NCI-H2107 treated with DMSO at 0.1 percent for 48 hours (cell line): ENCODE results near the gene ASB10.

Experiments used
- DNase-seq: peaks from one replicate; lab custom pipeline; 2025; ENCODE audit not compliant: unreplicated experiment; lab: John Stamatoyannopoulos, UW

ASB10 gene, protein sequence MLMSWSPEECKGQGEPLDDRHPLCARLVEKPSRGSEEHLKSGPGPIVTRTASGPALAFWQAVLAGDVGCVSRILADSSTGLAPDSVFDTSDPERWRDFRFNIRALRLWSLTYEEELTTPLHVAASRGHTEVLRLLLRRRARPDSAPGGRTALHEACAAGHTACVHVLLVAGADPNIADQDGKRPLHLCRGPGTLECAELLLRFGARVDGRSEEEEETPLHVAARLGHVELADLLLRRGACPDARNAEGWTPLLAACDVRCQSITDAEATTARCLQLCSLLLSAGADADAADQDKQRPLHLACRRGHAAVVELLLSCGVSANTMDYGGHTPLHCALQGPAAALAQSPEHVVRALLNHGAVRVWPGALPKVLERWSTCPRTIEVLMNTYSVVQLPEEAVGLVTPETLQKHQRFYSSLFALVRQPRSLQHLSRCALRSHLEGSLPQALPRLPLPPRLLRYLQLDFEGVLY

GRCh38 chr7:151186640-151187408, at the start of gene ASB10:
Gene ASB10, minus strand, starts transcription at chr7:151187250. Its CDS starts 120 bp downstream, at chr7:151187130.
- no peak for DNase-seq

GRCh38 chr7:151236406-151236805, 49.4 kb upstream of the ASB10 start:
- no peak for DNase-seq

DNA sequence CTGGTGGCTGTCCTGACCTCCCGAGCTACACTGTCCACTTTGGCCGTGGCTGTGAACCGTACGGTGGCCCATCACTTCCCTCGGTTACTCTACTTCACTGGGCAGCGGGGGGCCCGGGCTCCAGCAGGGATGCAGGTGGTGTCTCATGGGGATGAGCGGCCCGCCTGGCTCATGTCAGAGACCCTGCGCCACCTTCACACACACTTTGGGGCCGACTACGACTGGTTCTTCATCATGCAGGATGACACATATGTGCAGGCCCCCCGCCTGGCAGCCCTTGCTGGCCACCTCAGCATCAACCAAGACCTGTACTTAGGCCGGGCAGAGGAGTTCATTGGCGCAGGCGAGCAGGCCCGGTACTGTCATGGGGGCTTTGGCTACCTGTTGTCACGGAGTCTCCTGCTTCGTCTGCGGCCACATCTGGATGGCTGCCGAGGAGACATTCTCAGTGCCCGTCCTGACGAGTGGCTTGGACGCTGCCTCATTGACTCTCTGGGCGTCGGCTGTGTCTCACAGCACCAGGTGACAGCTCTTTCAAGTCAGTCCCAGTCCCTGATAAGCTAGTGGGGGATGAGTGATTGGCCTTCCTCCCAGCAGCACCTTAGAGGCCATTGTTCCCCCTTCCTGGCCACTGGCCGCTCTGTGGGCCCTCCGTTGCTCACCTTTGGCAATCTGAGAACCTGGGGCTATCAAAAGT, 48.2 kb upstream of the ASB10 start:
- DNase-seq = no peak

- DNase-seq = no peak
These were observed 46.8 kb upstream of the ASB10 start for GRCh38 chr7:151233804-151234203.

DNA sequence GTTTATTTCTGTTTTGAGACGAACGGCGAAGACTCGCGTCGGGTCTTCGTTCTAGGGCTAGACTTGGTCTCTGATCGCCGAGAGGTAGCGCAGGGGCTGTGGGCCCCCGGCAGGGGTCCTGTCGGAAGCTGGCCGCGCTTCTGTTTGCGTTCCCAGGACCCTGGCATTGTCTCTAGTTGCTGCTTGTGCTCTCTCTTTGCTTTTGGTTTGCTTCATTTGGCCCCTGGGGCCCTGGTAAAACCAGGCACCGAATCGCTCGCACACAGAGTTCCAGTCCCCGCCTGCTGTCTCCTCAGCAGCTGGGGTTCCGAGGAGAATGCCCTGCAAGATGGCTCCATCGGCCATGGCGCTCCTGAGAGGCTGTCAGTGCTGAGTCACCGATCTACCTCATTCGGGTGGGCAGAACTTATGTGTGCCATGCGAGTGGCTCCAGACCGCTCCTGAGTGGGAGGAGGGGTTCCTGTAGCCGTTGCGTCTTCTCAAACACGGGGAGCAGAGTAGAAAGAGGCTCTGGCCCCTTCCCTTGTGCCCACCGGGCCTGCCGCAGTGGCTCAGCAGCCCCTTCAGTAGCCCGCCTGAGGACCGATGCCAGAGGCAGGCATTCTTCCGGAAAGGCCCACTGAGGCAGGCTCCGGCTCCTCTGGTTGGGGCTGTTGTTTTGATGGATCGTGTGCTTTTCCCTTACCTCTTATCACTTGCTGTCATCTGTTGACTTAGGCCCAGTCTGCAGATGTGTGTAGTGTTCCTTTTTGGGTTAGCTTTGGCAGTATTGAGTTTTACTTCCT, 46.1 kb upstream of the ASB10 start:
- DNase-seq = no peak

DNA sequence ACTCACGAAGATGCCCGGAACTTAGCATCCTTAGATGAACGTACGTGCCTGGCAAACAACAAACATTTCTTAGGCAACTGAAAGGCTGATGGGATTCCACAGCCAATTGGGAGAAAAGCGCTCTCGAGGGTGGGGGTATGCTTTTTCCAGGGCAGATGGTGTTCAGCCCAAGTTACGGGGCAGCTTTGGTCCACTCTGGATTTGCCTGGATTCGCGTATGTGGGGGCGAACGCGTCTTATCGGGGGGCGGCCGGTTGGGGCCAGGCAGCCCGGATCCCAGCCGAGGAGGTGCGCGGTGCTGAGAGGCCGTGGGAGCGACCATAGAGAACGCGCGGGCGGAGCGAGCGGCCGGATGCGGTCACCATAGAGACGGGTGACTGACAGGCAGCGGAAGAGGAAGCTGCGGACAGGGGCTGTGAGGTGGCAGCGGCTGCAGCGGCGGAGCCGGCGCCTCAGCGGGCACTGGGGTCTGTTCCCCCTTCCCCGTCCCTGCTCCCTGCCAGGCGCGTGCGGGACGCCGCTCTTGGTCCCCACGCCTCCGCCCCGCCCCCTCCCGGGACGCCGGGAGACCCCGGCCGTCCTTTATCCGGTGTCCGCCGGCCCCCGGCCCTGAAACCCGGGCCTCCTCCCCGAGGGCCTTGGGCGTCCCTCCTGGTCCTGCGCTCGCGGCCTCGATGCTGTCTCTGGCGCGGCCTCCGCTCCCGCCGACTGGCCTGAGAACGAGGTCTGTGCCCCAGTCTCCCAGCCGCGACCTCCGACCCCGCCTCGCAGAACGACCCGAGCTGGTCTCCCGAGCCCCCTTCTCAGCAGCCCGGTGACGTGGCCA, 45.3 kb upstream of the ASB10 start, which contains the start of gene CHPF2:
CHPF2 (plus strand) TSS at position 393 of the 826 bp plus-strand sequence. CDS start 1,529 bp downstream, outside the sequence.
- peak; percentile 43 for DNase-seq

- no peak for DNase-seq
These were observed 44.0 kb upstream of the ASB10 start for GRCh38 chr7:151231080-151231479.

- DNase-seq = no peak
These were observed 42.2 kb upstream of the ASB10 start for GRCh38 chr7:151229249-151229648.

- no peak for DNase-seq
These were observed 41.2 kb upstream of the ASB10 start for GRCh38 chr7:151228024-151228866.

DNA sequence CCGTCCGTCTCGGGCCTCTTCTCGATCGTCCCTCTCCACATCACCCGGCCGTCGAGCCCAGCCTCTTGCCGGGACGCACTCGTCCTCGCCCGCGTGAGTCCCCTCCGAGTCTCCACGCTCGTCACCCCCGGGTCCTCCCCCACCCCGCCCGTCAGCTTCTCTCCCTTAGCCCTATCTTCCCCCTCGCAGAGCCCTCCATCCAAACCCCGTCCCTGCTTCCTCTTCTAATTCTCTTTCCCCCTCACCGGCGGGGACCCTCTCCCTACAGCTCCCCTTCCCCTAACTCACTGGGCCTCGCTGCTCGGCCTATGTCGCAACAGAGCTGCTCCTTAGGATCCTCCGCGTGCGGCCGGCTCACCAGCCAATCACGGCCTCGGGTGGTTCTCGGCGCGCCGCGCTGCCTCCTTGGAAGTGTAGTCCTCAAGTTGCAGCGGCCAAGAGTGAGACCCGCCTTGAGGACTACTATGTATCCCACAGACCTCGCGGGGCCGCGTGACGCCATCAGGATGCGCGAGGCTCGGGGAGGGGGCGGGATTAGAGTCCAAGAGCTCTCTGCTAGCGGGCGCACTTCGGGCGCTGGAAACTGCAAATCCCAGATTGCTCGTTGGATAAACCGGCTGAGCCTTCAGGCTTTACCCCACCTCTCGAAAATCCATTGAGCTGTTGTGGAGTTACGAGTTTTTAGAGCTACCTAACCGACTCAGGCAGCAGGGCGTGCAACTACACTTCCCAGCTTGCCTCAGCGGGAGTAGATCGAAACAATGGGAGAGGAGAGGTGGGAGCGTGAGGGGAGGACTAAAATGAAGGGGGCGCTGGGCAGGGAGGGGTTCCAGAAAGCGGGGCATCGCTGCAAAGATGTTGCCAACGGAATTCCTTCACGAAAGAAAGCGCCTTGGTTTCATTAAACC, 40.1 kb upstream of the ASB10 start, which contains the start of gene ABCF2:
ABCF2 (minus strand) TSS at position 331 of the 908 bp plus-strand sequence. CDS start 747 bp downstream, outside the sequence.
- peak; percentile 97 for DNase-seq

DNA sequence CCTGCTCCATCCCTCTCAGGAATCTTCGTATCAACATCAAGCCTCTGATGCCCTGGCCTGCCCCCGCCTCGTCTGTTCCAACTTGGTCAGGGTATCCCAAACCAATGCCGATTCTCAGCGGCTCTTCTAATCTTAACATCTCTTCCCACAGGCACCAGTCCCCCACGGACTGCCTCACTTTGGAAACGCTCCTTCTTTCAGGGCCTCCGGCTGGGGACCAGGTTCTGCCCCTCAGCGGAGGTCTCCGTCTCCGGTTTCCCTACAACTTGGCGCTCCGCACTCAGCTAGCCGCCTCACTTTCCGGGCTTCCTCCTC, 39.5 kb upstream of the ASB10 start:
- DNase-seq = no peak

DNA sequence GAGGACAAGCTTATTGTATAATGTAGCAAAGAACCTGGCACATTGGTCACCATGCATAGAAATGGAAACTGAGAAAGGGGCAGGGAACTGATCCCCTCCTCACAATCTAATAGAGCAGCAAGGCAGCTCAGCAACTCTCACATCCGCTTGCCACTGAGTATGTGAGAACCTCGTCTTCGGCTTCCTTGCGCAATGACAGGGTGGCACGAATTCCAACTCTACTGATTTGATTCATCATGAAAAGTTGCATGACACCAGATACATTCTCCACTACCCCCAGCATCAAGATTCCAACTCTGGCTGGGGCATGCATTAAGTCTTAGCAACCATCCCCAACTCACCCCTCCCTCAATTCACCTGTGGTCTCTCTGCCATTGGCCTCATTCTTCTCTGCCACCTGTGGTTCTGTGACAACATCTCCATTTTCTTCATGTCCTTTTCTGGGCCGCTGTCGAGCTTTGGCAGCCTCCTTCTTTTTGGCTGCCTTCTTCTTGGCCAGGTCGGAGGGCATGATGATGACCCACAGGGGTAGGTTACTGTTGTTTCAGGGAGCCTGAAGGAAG, 39.0 kb upstream of the ASB10 start:
- DNase-seq = no peak

DNA sequence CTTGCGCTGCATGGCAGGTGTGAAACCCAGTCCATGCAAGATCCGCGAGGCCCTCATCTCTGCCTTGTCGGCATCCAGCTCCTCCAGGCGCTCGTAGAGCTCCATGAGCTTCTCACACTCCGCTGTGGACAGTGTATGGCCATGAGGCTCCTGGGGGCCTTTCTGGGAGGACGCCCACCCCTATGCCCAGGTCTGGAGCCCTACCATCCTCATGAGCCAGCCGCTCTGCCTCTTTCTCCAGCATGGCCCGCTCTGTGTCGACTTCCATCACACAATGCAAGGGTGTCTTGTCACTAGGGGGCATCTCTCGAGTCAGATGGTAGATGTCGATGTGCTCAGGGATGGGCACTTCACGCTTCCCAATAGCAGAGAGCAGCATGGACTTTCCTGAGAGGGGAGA, 36.7 kb upstream of the ASB10 start:
- no peak for DNase-seq

DNA sequence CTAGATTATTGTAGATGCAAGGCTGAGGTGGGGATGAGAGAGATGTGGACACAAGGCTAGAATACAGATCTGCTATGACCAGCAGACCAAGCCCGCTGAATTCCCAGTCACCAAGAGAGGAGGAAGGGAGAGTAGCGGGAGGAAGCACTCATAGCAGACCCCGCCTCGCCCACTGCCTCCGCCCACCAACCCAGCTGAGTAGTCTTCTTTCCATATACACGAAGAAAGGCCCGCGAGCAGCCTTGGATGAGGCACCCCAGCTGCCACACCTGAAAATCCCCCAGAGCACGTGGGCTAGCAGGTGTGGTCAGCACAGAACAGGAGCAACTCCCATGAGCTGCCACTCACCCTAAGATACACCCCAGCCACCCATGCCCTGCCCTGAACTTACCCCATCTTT, 31.1 kb upstream of the ASB10 start:
- DNase-seq = no peak

GRCh38 chr7:151215396-151215795, 28.3 kb upstream of the ASB10 start:
- DNase-seq = no peak

GRCh38 chr7:151213826-151214225, 26.8 kb upstream of the ASB10 start:
- DNase-seq = no peak

- DNase-seq = no peak
These were observed 25.6 kb upstream of the ASB10 start for GRCh38 chr7:151212626-151213025.
